ENCODE measurements around the gene SP9.

The SP9 gene

GRCh38 chr2:174334781-174335251 lies at the start of gene SP9:
Gene SP9 (plus strand): TSS chr2:174334954. CDS start chr2:174335093, 139 bp downstream.
- H3K27ac ChIP-seq = no peak within 1 kb of the TSS
- TF ChIP-seq ZFX (IDR thresholded peaks at IDR 0.05) (no peak), CTCF (conservative IDR thresholded peaks at IDR 0.05) (no peak)

GRCh38 chr2:174286172-174286571 lies 48.6 kb upstream of the SP9 start:
- no peak overlapping the region for H3K27ac ChIP-seq
- TF ChIP-seq CTCF (conservative IDR thresholded peaks at IDR 0.05) (no peak), ZFX (IDR thresholded peaks at IDR 0.05) (no peak)

- no peak overlapping the region for H3K27ac ChIP-seq
These were observed 41.8 kb upstream of the SP9 start for GRCh38 chr2:174292908-174293307.

GRCh38 chr2:174300114-174300513 lies 34.6 kb upstream of the SP9 start:
- TF ChIP-seq CTCF (conservative IDR thresholded peaks at IDR 0.05) (no peak), ZFX (IDR thresholded peaks at IDR 0.05) (no peak)

More at GRCh38 chr2:174292908-174293307, 41.8 kb upstream of the SP9 start:
- TF ChIP-seq ZFX (IDR thresholded peaks at IDR 0.05) (no peak), CTCF (conservative IDR thresholded peaks at IDR 0.05) (no peak)

GRCh38 chr2:174312581-174313234 lies 22.0 kb upstream of the SP9 start:
- TF ChIP-seq CTCF (conservative IDR thresholded peaks at IDR 0.05) = no peak
- no peak for TF ChIP-seq ZFX (IDR thresholded peaks at IDR 0.05)
- no peak overlapping the region for H3K27ac ChIP-seq

More at GRCh38 chr2:174300114-174300513, 34.6 kb upstream of the SP9 start:
- H3K27ac ChIP-seq = no peak overlapping the region

GRCh38 chr2:174322149-174322548 lies 12.6 kb upstream of the SP9 start:
- TF ChIP-seq CTCF (conservative IDR thresholded peaks at IDR 0.05) (no peak), ZFX (IDR thresholded peaks at IDR 0.05) (no peak)
- no peak overlapping the region for H3K27ac ChIP-seq

GRCh38 chr2:174322746-174323145 lies 12.0 kb upstream of the SP9 start:
- TF ChIP-seq ZFX (IDR thresholded peaks at IDR 0.05) (no peak), CTCF (conservative IDR thresholded peaks at IDR 0.05) (no peak)
- no peak overlapping the region for H3K27ac ChIP-seq

Measured in C4-2B (cell line).